Thyroid gland (tissue), 4 donors: ENCODE data around the gene SPINT3.

Experiments used
- CTCF ChIP-seq, 6 experiments: fragments of 200-600 bp in 3 of 6; fragments of 450-650 bp in 3 of 6; sonication (generic) in 3 of 6; IDR thresholded peaks; one replicate each; pipeline ENCODE4 v1.5.1; 2016 to 2019; ENCODE audit warnings: antibody characterized with exemption in 6 of 6, mild to moderate bottlenecking in 2 of 6, inconsistent platforms in 1 of 6, moderate library complexity in 1 of 6
- POLR2A ChIP-seq, 2 donors: fragments of 450-650 bp; IDR thresholded peaks; one replicate each; pipeline ENCODE4 v1.6.1; 2017; ENCODE audit warnings: antibody characterized with exemption in 2 of 2, mild to moderate bottlenecking in 2 of 2, moderate library complexity in 1 of 2

- TF ChIP-seq CTCF (IDR thresholded peaks at IDR 0.05) (no peak), POLR2A (IDR thresholded peaks at IDR 0.05) (no peak)
Observed at GRCh38 chr20:45489083-45489531, 26.3 kb downstream of the SPINT3 start.
